Neural progenitor cell (in vitro differentiated cells): Measurements from ENCODE around the gene CYP1A1.
"Not testable (repeated sequence)": the region's sequence is repeated elsewhere in the genome, so short reads cannot be mapped to it uniquely, and the experiment has no call there.

ENCODE experiments used
- EZH2phosphoT487 ChIP-seq: fragments of 200-600 bp; sonication (generic); IDR thresholded peaks from 2 replicates; pipeline ENCODE4 v1.6.1; 2017; ENCODE audit warnings: antibody characterized with exemption
- TF ChIP-seq, protein P1 (sequence below): fragments of 200-600 bp; sonication (generic); IDR thresholded peaks from 2 replicates; pipeline ENCODE4 v1.5.1; 2017; ENCODE audit warnings: antibody characterized with exemption, mild to moderate bottlenecking

DNA sequence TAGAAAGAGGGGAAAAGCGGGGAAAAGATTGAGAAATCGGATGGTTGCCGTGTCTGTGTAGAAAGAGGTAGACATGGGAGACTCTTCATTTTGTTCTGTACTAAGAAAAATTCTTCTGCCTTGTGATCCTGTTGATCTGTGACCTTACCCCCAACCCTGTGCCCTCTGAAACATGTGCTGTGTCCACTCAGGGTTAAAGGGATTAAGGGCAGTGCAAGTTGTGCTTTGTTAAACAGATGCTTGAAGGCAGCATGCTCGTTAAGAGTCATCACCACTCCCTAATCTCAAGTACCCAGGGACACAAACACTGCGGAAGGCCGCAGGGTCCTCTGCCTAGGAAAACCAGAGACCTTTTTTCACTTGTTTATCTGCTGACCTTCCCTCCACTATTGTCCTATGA, 4.0 kb upstream of the CYP1A1 start:
- TF ChIP-seq, protein P1, sequence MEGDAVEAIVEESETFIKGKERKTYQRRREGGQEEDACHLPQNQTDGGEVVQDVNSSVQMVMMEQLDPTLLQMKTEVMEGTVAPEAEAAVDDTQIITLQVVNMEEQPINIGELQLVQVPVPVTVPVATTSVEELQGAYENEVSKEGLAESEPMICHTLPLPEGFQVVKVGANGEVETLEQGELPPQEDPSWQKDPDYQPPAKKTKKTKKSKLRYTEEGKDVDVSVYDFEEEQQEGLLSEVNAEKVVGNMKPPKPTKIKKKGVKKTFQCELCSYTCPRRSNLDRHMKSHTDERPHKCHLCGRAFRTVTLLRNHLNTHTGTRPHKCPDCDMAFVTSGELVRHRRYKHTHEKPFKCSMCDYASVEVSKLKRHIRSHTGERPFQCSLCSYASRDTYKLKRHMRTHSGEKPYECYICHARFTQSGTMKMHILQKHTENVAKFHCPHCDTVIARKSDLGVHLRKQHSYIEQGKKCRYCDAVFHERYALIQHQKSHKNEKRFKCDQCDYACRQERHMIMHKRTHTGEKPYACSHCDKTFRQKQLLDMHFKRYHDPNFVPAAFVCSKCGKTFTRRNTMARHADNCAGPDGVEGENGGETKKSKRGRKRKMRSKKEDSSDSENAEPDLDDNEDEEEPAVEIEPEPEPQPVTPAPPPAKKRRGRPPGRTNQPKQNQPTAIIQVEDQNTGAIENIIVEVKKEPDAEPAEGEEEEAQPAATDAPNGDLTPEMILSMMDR, result not testable (repeated sequence)
- not testable (repeated sequence) for TF ChIP-seq EZH2phosphoT487
